Stimulated activated CD4-positive, alpha-beta T cell treated with anti-CD3 and anti-CD28 coated beads, Interleukin-4, amount 100 ng/mL, for 48 hours (primary cell): ENCODE results near the gene STK11.
A peak's percentile ranks its signal among the peaks of the same experiment; 100 is the strongest.

Experiments used
- DNase-seq, 2 donors: peaks; one replicate each; pipeline ENCODE4 v3.0.0-alpha.2; 2020; ENCODE audit warnings: low read depth in 2 of 2

Gene STK11

GRCh38 chr19:1205114-1206099, at the start of gene STK11:
STK11 (plus strand) TSS chr19:1205778; CDS start chr19:1206914, 1,136 bp downstream.
- DNase-seq, result peak; percentile 99

GRCh38 chr19:1156305-1156801, 49.2 kb upstream of the STK11 start:
- no peak for DNase-seq

GRCh38 chr19:1156830-1157615, 48.6 kb upstream of the STK11 start:
- DNase-seq, result no peak

- no peak for DNase-seq
Measured at GRCh38 chr19:1157931-1158884, 47.4 kb upstream of the STK11 start.

- DNase-seq, result no peak
Measured at GRCh38 chr19:1158885-1159448, 46.6 kb upstream of the STK11 start.

- no peak for DNase-seq
Measured at GRCh38 chr19:1159864-1160595, 45.5 kb upstream of the STK11 start.

- DNase-seq, result no peak
Measured at GRCh38 chr19:1161716-1162115, 43.9 kb upstream of the STK11 start.

GRCh38 chr19:1162404-1163282, 42.9 kb upstream of the STK11 start:
- no peak for DNase-seq

GRCh38 chr19:1163283-1163933, 42.2 kb upstream of the STK11 start:
- no peak for DNase-seq

GRCh38 chr19:1163934-1164683, 41.5 kb upstream of the STK11 start:
- DNase-seq, result no peak

- no peak for DNase-seq
Measured at GRCh38 chr19:1164684-1165531, 40.7 kb upstream of the STK11 start.

- no peak for DNase-seq
Measured at GRCh38 chr19:1166872-1167573, 38.6 kb upstream of the STK11 start.

- DNase-seq, result no peak
Measured at GRCh38 chr19:1167687-1168571, 37.6 kb upstream of the STK11 start.

GRCh38 chr19:1168572-1169410, 36.8 kb upstream of the STK11 start:
- DNase-seq, result no peak
